Measurements from ENCODE around the gene NFAT5. TPM values are rescaled to one million over a fixed set of nuclear protein-coding genes. Genes with fewer than 3 reads are reported as not detected.

The NFAT5 gene
- total and polyA plus RNA-seq, 9 of the 15 experiments (the other 6 are each of a cell fraction or from before 2014, with no cell fraction given): 0.78 to 20.5 (median 12.4) TPM

- TF ChIP-seq ARID3B (CRISPR knock-in tag; IDR thresholded peaks at IDR 0.05; ENCODE audit: borderline replicate concordance) (no peak), CREM (IDR thresholded peaks at IDR 0.05; ENCODE audit: low read depth) (peak; percentile 58), PTBP1 (IDR thresholded peaks at IDR 0.05; ENCODE audit: low read depth, low read length) (no peak), PYGO2 (tag; IDR thresholded peaks at IDR 0.05) (no peak), E4F1 (CRISPR knock-in tag; IDR thresholded peaks at IDR 0.05; ENCODE audit: borderline replicate concordance) (peak; percentile 82; the same call in 1 of the 2 replicates), WHSC1 (IDR thresholded peaks at IDR 0.05; ENCODE audit: low read length) (no peak), ZHX1 (conservative IDR thresholded peaks at IDR 0.05; ENCODE audit: low read length) (0 out of 2 replicates have a peak, but pooled peaks have one; percentile 48), NELFE (IDR thresholded peaks at IDR 0.05; ENCODE audit: insufficient read depth, insufficient read length) (peak; percentile 61), TEAD4 (IDR thresholded peaks at IDR 0.05; ENCODE audit: low read length) (peak; percentile 22; the same call in 1 of the 2 replicates), TEAD4 (CRISPR knock-in tag; IDR thresholded peaks at IDR 0.05; ENCODE audit: borderline replicate concordance) (no peak), SIN3A (IDR thresholded peaks at IDR 0.05; ENCODE audit: borderline replicate concordance in 2 of 2, control insufficient read depth in 1 of 2, low read depth in 2 of 2, low read length in 2 of 2) (peak in 1 of 2 experiments; percentile 61; a peak in 2 of 4 replicates), EWSR1 (IDR thresholded peaks at IDR 0.05; ENCODE audit: borderline replicate concordance, low read depth, partially characterized antibody) (no peak), ETS1 (conservative IDR thresholded peaks at IDR 0.05; ENCODE audit: control insufficient read depth, low read depth, low read length) (peak; percentile 17; the same call in 1 of the 2 replicates), IRF9 (tag; IDR thresholded peaks at IDR 0.05) (no peak), MAFK (IDR thresholded peaks at IDR 0.05; ENCODE audit: low read length) (peak; percentile 98)
These were observed 160.7 kb downstream of the NFAT5 start, which contains the start of gene NQO1 (continued) for GRCh38 chr16:69726313-69727060.

All from K562 (cell line).